A549 (cell line): ENCODE measurements around the gene SKIL. TPM values are rescaled to one million over a fixed set of nuclear protein-coding genes. Genes with fewer than 3 reads are reported as not detected.

Experiments used
- ATAC-seq, 2 experiments: fragments of 200-7000 bp in 1 of 2; fragments of >200 bp in 1 of 2; cut with Nextera tagmentation in 1 of 2; cut with Tn5 transposase in 1 of 2; 3 replicates each; pipeline versions ENCODE4 v1.8.0 to v1.9.1; 2018 to 2020; ENCODE audit warnings: mild to moderate bottlenecking in 1 of 2, moderate library complexity in 1 of 2
- CTCF ChIA-PET: fragments of 300-600 bp; sonication (Branson Sonifier 250); formaldehyde crosslinking; extraction: SDS; loops from one replicate; lab custom pipeline; 2021; ENCODE audit warnings: antibody characterized with exemption, inconsistent platforms; lab: Yijun Ruan, JAX
- POLR2A ChIA-PET: fragments of 350-600 bp; formaldehyde crosslinking; extraction: SDS; loops from one replicate; lab custom pipeline; 2021; ENCODE audit warnings: antibody characterized with exemption, inconsistent platforms; lab: Yijun Ruan, JAX
- DNase-seq, 2 experiments: peaks; one replicate each; pipeline versions ENCODE4 v3.0.0 to v3.0.0-alpha.2; 2011 to 2016; ENCODE audit warnings: low read depth in 1 of 2, low spot score in 1 of 2
- FAIRE-seq: peaks from 2 replicates; lab custom pipeline; 2011; peaks lifted over from hg19 to GRCh38; lab: Jason Lieb, UNC
- H3K27ac ChIP-seq, 2 experiments: fragments of >200 bp; sonication (Bioruptor Twin); formaldehyde crosslinking; 3 replicates each; pipeline ENCODE4 v1.5.1; 2016 to 2017
- H3K4me1 ChIP-seq: fragments of >200 bp; sonication (Bioruptor Twin); formaldehyde crosslinking; 3 replicates; pipeline ENCODE4 v1.6.1; 2016
- H3K4me2 ChIP-seq: fragments of >200 bp; sonication (Bioruptor Twin); formaldehyde crosslinking; 3 replicates; pipeline ENCODE4 v1.6.1; 2016
- H3K4me3 ChIP-seq: fragments of >200 bp; sonication (Bioruptor Twin); formaldehyde crosslinking; 3 replicates; pipeline ENCODE4 v1.5.1; 2016
- H3K9me3 ChIP-seq: fragments of >200 bp; sonication (Bioruptor Twin); formaldehyde crosslinking; 3 replicates; pipeline ENCODE4 v1.6.1; 2016
- ATOH8 ChIP-seq: fragments of 250-450 bp; sonication (Bioruptor Pico); IDR thresholded peaks from 2 replicates; pipeline ENCODE4 v1.5.0; 2020; ENCODE audit warnings: low read depth, mild to moderate bottlenecking, moderate library complexity
- BHLHE40 ChIP-seq: IDR thresholded peaks from 2 replicates; pipeline ENCODE4 v1.6.1; 2012; ENCODE audit warnings: low read depth, low read length, inconsistent platforms
- CEBPB ChIP-seq, 2 experiments: fragments of >200 bp in 1 of 2; sonication (Bioruptor Twin) in 1 of 2; formaldehyde crosslinking in 1 of 2; IDR thresholded peaks; 2 replicates each; pipeline ENCODE4 v1.6.1; 2012 to 2016
- CTCF ChIP-seq: fragments of >200 bp; sonication (Bioruptor Twin); formaldehyde crosslinking; IDR thresholded peaks from 3 replicates; pipeline ENCODE4 v1.5.1; 2016
- E2F6 ChIP-seq: IDR thresholded peaks from 2 replicates; pipeline ENCODE4 v1.6.1; 2012; ENCODE audit warnings: low read depth, borderline replicate concordance
- EHF ChIP-seq: fragments of 250-450 bp; sonication (Bioruptor Pico); IDR thresholded peaks from 2 replicates; pipeline ENCODE4 v1.5.0; 2020; ENCODE audit warnings: mild to moderate bottlenecking
- EHMT2 ChIP-seq: fragments of 200-600 bp; sonication (generic); IDR thresholded peaks from 2 replicates; pipeline ENCODE4 v1.6.1; 2016; ENCODE audit warnings: antibody characterized with exemption, low read depth, mild to moderate bottlenecking, moderate library complexity
- ESRRA ChIP-seq: fragments of 150-350 bp; IDR thresholded peaks from 2 replicates; pipeline ENCODE4 v1.6.1; 2014; ENCODE audit warnings: mild to moderate bottlenecking, low read length, borderline replicate concordance
- FOSB ChIP-seq: fragments of 250-450 bp; sonication (Bioruptor Pico); IDR thresholded peaks from 2 replicates; pipeline ENCODE4 v1.5.0; 2020; ENCODE audit warnings: mild to moderate bottlenecking, moderate library complexity
- FOSL2 ChIP-seq, 2 experiments: fragments of 450-650 bp in 1 of 2; fragments of >200 bp in 1 of 2; sonication (Bioruptor Twin) in 1 of 2; formaldehyde crosslinking; IDR thresholded peaks; 2 replicates each; pipeline versions ENCODE4 v1.5.0 to v1.6.1; 2016 to 2020; ENCODE audit warnings: mild to moderate bottlenecking in 1 of 2, moderate library complexity in 1 of 2
- FOXS1 ChIP-seq: fragments of 250-450 bp; sonication (Bioruptor Pico); IDR thresholded peaks from 2 replicates; pipeline ENCODE4 v1.5.0; 2020; ENCODE audit warnings: mild to moderate bottlenecking, moderate library complexity
- GATA3 ChIP-seq: IDR thresholded peaks from 2 replicates; pipeline ENCODE4 v1.6.1; 2012; ENCODE audit warnings: borderline replicate concordance
- HOXA7 ChIP-seq: fragments of 250-450 bp; sonication (Bioruptor Pico); IDR thresholded peaks from 2 replicates; pipeline ENCODE4 v1.5.0; 2020; ENCODE audit warnings: mild to moderate bottlenecking, moderate library complexity
- JUNB ChIP-seq: fragments of >200 bp; sonication (Bioruptor Twin); formaldehyde crosslinking; IDR thresholded peaks from 2 replicates; pipeline ENCODE4 v1.6.1; 2016
- KDM1A ChIP-seq: fragments of 200-600 bp; sonication (generic); IDR thresholded peaks from 2 replicates; pipeline ENCODE4 v1.6.1; 2016; ENCODE audit warnings: low read depth, mild to moderate bottlenecking
- MAX ChIP-seq: IDR thresholded peaks from 2 replicates; pipeline ENCODE4 v1.6.1; 2012
- MYC ChIP-seq: IDR thresholded peaks from 2 replicates; pipeline ENCODE4 v1.6.1; 2012; ENCODE audit warnings: mild to moderate bottlenecking, inconsistent platforms, low read length, improper control_type of control experiment, borderline replicate concordance
- NR3C1 ChIP-seq: fragments of >200 bp; sonication (Bioruptor Twin); formaldehyde crosslinking; IDR thresholded peaks from 3 replicates; pipeline ENCODE4 v1.6.1; 2017
- POLR2A ChIP-seq: IDR thresholded peaks from 2 replicates; pipeline ENCODE4 v1.6.1; 2012; ENCODE audit warnings: mild to moderate bottlenecking, low read length
- RAD21 ChIP-seq, 2 experiments: fragments of >200 bp in 1 of 2; sonication (Bioruptor Twin) in 1 of 2; formaldehyde crosslinking in 1 of 2; IDR thresholded peaks in 1 of 2; conservative IDR thresholded peaks in 1 of 2; 2 replicates in 1 of 2; 3 replicates in 1 of 2; pipeline ENCODE4 v1.6.1; 2012 to 2018; ENCODE audit warnings: inconsistent platforms in 1 of 2
- RFX5 ChIP-seq: fragments of 450-650 bp; IDR thresholded peaks from 2 replicates; pipeline ENCODE4 v1.7.1; 2014; ENCODE audit warnings: antibody characterized with exemption, mild to moderate bottlenecking, moderate library complexity
- SMC3 ChIP-seq: fragments of >200 bp; sonication (Bioruptor Twin); formaldehyde crosslinking; IDR thresholded peaks from 3 replicates; pipeline ENCODE4 v1.6.1; 2018; ENCODE audit warnings: inconsistent platforms
- SREBF2 ChIP-seq: fragments of 450-650 bp; IDR thresholded peaks from 2 replicates; pipeline ENCODE4 v1.6.1; 2014; ENCODE audit warnings: mild to moderate bottlenecking, moderate library complexity
- TFCP2L1 ChIP-seq: fragments of 250-450 bp; sonication (Bioruptor Pico); IDR thresholded peaks from 2 replicates; pipeline ENCODE4 v1.5.0; 2021; ENCODE audit warnings: mild to moderate bottlenecking
- TP53 ChIP-seq: fragments of 250-450 bp; sonication (Bioruptor Pico); IDR thresholded peaks from 2 replicates; pipeline ENCODE4 v1.5.0; 2021; ENCODE audit warnings: mild to moderate bottlenecking, moderate library complexity
- USF2 ChIP-seq: fragments of 450-650 bp; IDR thresholded peaks from 2 replicates; pipeline ENCODE4 v1.6.1; 2014; ENCODE audit warnings: antibody characterized with exemption
- WGBS: methylation state at CpG from one replicate; pipeline ENCODE4 v1.1.6; 2017; ENCODE audit errors: missing lambda C conversion rate; 5-methylcytosine and 5-hydroxymethylcytosine counted together
- polyA plus RNA-seq, 4 experiments: library from polyadenylated mRNA; depleted of rRNA in 3 of 4; stranded (reverse); fragments of >200 nt; fragmentation: RNase III in 1 of 4; extraction: RNeasy Plus Mini Kit Qiagen cat#74134 plus additional on column Dnase treatment in 1 of 4; gene quantifications; 2 replicates in 3 of 4; 3 replicates in 1 of 4; pipeline ENCODE4 v1.2.3, GENCODE V29; 2011 to 2017
- TF ChIP-seq, protein P1 (sequence below): IDR thresholded peaks from 2 replicates; pipeline ENCODE4 v1.6.1; 2012

Gene SKIL
- polyA plus RNA-seq, 2 of the 4 experiments (the other 2 are of a cell fraction): 39.6 to 64.2 TPM

GRCh38 chr3:170359178-170359704, 1.7 kb downstream of the SKIL start:
- FAIRE-seq (no peak), DNase-seq (no peak), ATAC-seq (no peak)
- Histone ChIP-seq H3K27ac (peak overlapping the region; percentile 99), H3K4me3 (peak overlapping the region; percentile 75), H3K4me1 (peaks cover 63% of the 10 kb centered on the region), H3K9me3 (no peaks in the 10 kb centered on the region), H3K4me2 (peak overlapping the region; percentile 73)
- TF ChIP-seq CEBPB (IDR thresholded peaks at IDR 0.05) (peak in 1 of 2 experiments; percentile 34; a peak in 1 of 4 replicates), FOXS1 (CRISPR knock-in tag) (no peak), EHMT2 (no peak), USF2 (no peak), NR3C1 (no peak), ESRRA (no peak)
- WGBS: 64% methylated on average over 20 of the region's 20 CpGs
- CTCF ChIA-PET: interaction anchor here (0.6 to 1.2 kb wide), 3 partner anchors 12 to 47 kb away, joined by 3 read pairs; no protein-coding TSS in a partner anchor
- POLR2A ChIA-PET: interaction anchor here (0.9 kb wide), 1 partner anchor 178 kb away, joined by 3 read pairs; the partner anchor contains the start of gene PHC3

GRCh38 chr3:170360466-170360865, 3.0 kb downstream of the SKIL start:
- FAIRE-seq: no peak

GRCh38 chr3:170360916-170361315, 3.4 kb downstream of the SKIL start:
- no peak for FAIRE-seq
- H3K4me3 ChIP-seq: peak overlapping the region; percentile 75
- WGBS: 49% methylated on average over 5 of the region's 5 CpGs
- H3K27ac ChIP-seq: peak overlapping the region in 1 of 2 experiments; percentile 54; a peak in 4 of 6 replicates
- POLR2A ChIA-PET: interaction anchor here (0.7 kb wide), 1 partner anchor 453 kb away, joined by 7 read pairs; no protein-coding TSS in a partner anchor
- peak overlapping the region; percentile 73 for H3K4me2 ChIP-seq
- CTCF ChIA-PET: interaction anchor here (1.0 to 1.4 kb wide), 3 partner anchors 8 to 53 kb away, joined by 3 to 6 read pairs (median 4); no protein-coding TSS in a partner anchor
- ATAC-seq: no peak
- H3K4me1 ChIP-seq: peaks cover 59% of the 10 kb centered on the region
- peak in 1 of 2 experiments; percentile 29 for DNase-seq
- no peaks in the 10 kb centered on the region for H3K9me3 ChIP-seq
- TF ChIP-seq CTCF (no peak), GATA3 (no peak), E2F6 (no peak), MAX (no peak), RFX5 (no peak), FOSB (peak; percentile 79; the same call in 1 of the 2 replicates), HOXA7 (CRISPR knock-in tag) (peak; percentile 82), ESRRA (no peak), MYC (no peak), USF2 (no peak), JUNB (no peak)

More at GRCh38 chr3:170360466-170360865, 3.0 kb downstream of the SKIL start:
- peak overlapping the region; percentile 73 for H3K4me2 ChIP-seq
- no peak for TF ChIP-seq FOSL2 (IDR thresholded peaks at IDR 0.05)
- 0 out of 2 replicates have a peak, but pooled peaks have one; percentile 4 for TF ChIP-seq FOSL2 (CRISPR knock-in tag; IDR thresholded peaks at IDR 0.05)
- TF ChIP-seq SMC3: no peak
- TF ChIP-seq, protein P1, sequence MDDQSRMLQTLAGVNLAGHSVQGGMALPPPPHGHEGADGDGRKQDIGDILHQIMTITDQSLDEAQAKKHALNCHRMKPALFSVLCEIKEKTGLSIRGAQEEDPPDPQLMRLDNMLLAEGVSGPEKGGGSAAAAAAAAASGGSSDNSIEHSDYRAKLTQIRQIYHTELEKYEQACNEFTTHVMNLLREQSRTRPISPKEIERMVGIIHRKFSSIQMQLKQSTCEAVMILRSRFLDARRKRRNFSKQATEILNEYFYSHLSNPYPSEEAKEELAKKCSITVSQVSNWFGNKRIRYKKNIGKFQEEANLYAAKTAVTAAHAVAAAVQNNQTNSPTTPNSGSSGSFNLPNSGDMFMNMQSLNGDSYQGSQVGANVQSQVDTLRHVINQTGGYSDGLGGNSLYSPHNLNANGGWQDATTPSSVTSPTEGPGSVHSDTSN: no peak
- TF ChIP-seq BHLHE40: no peak
- TF ChIP-seq POLR2A: no peak
- TF ChIP-seq HOXA7 (CRISPR knock-in tag): no peak; the same call in 1 of the 2 replicates
- TF ChIP-seq EHF: no peak
- peak; percentile 77; the same call in 1 of the 2 replicates for TF ChIP-seq TFCP2L1 (CRISPR knock-in tag)
- no peak for TF ChIP-seq RAD21 (conservative IDR thresholded peaks at IDR 0.05 in 1 of 2, IDR thresholded peaks at IDR 0.05 in 1 of 2)
- TF ChIP-seq TP53 (CRISPR knock-in tag): no peak
- TF ChIP-seq SREBF2: no peak
- TF ChIP-seq ATOH8 (CRISPR knock-in tag): no peak
- no peak for TF ChIP-seq KDM1A
- TF ChIP-seq USF2: no peak
- TF ChIP-seq, all 56 proteins: peak for 2
- Histone ChIP-seq H3K4me3 (peak overlapping the region; percentile 75), H3K27ac (peak overlapping the region; percentile 54 to 99; a peak in 5 of 6 replicates), H3K9me3 (no peaks in the 10 kb centered on the region), H3K4me1 (peaks cover 63% of the 10 kb centered on the region)
- DNase-seq: peak in 1 of 2 experiments; percentile 24
- no peak for ATAC-seq
- CTCF ChIA-PET: interaction anchor here (1.0 to 1.4 kb wide), 3 partner anchors 9 to 53 kb away, joined by 3 to 6 read pairs (median 4); no protein-coding TSS in a partner anchor
- WGBS: 61% methylated on average over 5 of the region's 5 CpGs
- POLR2A ChIA-PET: no interaction called here
